Immature natural killer cell (primary cell): Measurements from ENCODE around the gene TMEM213. TPM values are rescaled to one million over a fixed set of nuclear protein-coding genes. Genes with fewer than 3 reads are reported as not detected.

Experiments
- DNase-seq, 3 donors: peaks; one replicate each; pipeline ENCODE4 v3.0.0; 2022; ENCODE audit warnings: mixed read lengths in 1 of 3
- H3K27ac Mint-ChIP-seq, 6 donors: one replicate each; pipeline ENCODE4 v1.8.0; 2020; ENCODE audit warnings: mixed read lengths in 6 of 6, mild to moderate bottlenecking in 5 of 6, inconsistent platforms in 4 of 6, moderate library complexity in 3 of 6
- H3K27me3 Mint-ChIP-seq, 3 donors: one replicate each; pipeline ENCODE4 v1.8.0; 2020 to 2021; ENCODE audit warnings: low read depth in 3 of 3, mild to moderate bottlenecking in 3 of 3, mixed read lengths in 3 of 3, moderate library complexity in 3 of 3, inconsistent platforms in 1 of 3
- H3K36me3 Mint-ChIP-seq, 3 donors: one replicate each; pipeline ENCODE4 v1.8.0; 2020; ENCODE audit warnings: mixed read lengths in 3 of 3, inconsistent platforms in 2 of 3, mild to moderate bottlenecking in 2 of 3
- H3K4me1 Mint-ChIP-seq, 2 donors: one replicate each; pipeline ENCODE4 v1.8.0; 2020; ENCODE audit warnings: inconsistent platforms in 2 of 2, mild to moderate bottlenecking in 2 of 2, mixed read lengths in 2 of 2, moderate library complexity in 1 of 2
- H3K4me3 Mint-ChIP-seq, 5 donors: one replicate each; pipeline ENCODE4 v1.8.0; 2020; ENCODE audit warnings: mild to moderate bottlenecking in 5 of 5, mixed read lengths in 5 of 5, inconsistent platforms in 3 of 5, moderate library complexity in 3 of 5
- H3K9me3 Mint-ChIP-seq, 6 donors: one replicate each; pipeline ENCODE4 v1.8.0; 2020; ENCODE audit warnings: mild to moderate bottlenecking in 6 of 6, mixed read lengths in 6 of 6, inconsistent platforms in 4 of 6, moderate library complexity in 3 of 6
- polyA plus RNA-seq, 3 donors: library from polyadenylated mRNA; unstranded; fragments of 300-500 nt; fragmentation: Illumina TruSeq; gene quantifications; one replicate each; pipeline ENCODE4 v1.2.3, GENCODE V29; 2021

Gene TMEM213
- polyA plus RNA-seq, 3 donors from 2014 or later = 0.16 to 0.74 TPM; not detected in 1

- peaks cover 0 to 5% (median 1%) of the 10 kb centered on the region in 3 donors for H3K27me3 Mint-ChIP-seq
- no peak overlapping the region for H3K27ac Mint-ChIP-seq
- H3K9me3 Mint-ChIP-seq = no peaks in the 10 kb centered on the region
- no peak overlapping the region for H3K4me3 Mint-ChIP-seq
- H3K36me3 Mint-ChIP-seq = no peaks in the 10 kb centered on the region
- H3K4me1 Mint-ChIP-seq = no peaks in the 10 kb centered on the region
- DNase-seq = no peak
Measured at GRCh38 chr7:138835087-138835486, 37.3 kb downstream of the TMEM213 start.

DNA sequence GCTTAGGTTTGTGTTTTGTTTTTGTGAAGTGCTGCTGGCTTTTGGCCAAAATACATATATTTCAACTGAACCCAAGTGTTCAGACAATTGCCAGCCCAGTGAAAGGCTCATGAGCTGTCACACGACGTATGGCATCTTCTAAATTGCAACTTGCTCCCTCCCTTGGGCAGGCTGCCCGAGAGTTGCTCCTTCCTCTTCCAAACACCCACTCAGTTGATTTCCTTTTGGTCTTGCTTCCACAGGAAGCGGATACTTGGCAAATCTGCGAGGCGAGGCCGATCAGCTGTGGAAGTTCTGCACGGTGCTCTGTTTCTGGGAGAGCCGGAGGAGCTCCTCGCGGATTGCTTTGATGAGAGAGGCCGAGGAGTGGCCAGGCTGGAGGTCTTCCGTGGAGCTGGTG, 39.8 kb downstream of the TMEM213 start:
- H3K36me3 Mint-ChIP-seq = no peaks in the 10 kb centered on the region
- H3K27ac Mint-ChIP-seq = no peak overlapping the region
- H3K4me3 Mint-ChIP-seq = no peak overlapping the region
- no peaks in the 10 kb centered on the region for H3K9me3 Mint-ChIP-seq
- DNase-seq = no peak
- H3K4me1 Mint-ChIP-seq = no peaks in the 10 kb centered on the region
- peaks cover 0 to 4% (median 2%) of the 10 kb centered on the region in 3 donors for H3K27me3 Mint-ChIP-seq

DNA sequence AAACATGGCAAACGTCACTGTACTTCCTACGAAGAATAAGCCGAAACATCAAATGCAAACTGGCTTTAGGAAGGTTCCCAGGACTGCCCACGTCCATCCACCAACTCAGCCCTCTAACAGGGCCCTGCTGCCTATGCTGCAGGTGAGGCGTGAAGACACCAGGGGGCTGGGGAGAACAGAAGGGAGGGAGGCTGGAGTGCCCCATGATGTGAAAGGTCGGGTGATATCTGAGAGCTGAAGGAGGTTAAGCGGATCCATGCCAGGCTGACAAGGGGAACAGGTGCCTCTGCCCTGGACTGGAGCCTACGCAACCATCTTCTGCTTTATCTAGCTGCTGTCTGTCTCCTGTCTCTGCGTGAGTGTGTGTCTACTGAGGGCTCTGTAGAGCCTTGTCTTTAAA, 40.4 kb downstream of the TMEM213 start:
- H3K4me3 Mint-ChIP-seq = no peak overlapping the region
- DNase-seq = no peak
- no peaks in the 10 kb centered on the region for H3K36me3 Mint-ChIP-seq
- peaks cover 0 to 4% (median 2%) of the 10 kb centered on the region in 3 donors for H3K27me3 Mint-ChIP-seq
- H3K27ac Mint-ChIP-seq = no peak overlapping the region
- H3K4me1 Mint-ChIP-seq = no peaks in the 10 kb centered on the region
- no peaks in the 10 kb centered on the region for H3K9me3 Mint-ChIP-seq

DNA sequence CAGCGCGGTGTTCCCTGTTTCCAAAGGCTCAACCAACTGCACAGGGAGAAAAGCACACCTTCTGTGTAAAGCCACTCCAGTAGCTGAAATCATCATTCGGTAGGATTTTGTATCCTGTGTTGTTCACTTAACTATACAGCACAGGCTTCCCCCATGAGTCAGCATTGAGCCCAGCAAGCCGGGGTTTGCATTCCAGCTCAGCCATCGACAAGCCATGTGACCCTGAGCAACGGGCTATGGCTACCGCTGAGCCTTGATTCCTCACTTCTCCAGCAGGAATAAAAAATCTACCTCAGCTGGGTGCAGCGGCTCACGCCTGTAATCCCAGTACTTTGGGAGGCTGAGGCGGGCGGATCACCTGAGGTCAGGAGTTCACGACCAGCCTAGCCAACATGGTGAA, 44.3 kb downstream of the TMEM213 start:
- Mint-ChIP-seq H3K9me3 (no peaks in the 10 kb centered on the region), H3K4me1 (no peaks in the 10 kb centered on the region), H3K36me3 (no peaks in the 10 kb centered on the region), H3K27ac (no peak overlapping the region), H3K27me3 (peaks cover 3 to 8% (median 4%) of the 10 kb centered on the region in 3 donors), H3K4me3 (no peak overlapping the region)
- no peak for DNase-seq

DNA sequence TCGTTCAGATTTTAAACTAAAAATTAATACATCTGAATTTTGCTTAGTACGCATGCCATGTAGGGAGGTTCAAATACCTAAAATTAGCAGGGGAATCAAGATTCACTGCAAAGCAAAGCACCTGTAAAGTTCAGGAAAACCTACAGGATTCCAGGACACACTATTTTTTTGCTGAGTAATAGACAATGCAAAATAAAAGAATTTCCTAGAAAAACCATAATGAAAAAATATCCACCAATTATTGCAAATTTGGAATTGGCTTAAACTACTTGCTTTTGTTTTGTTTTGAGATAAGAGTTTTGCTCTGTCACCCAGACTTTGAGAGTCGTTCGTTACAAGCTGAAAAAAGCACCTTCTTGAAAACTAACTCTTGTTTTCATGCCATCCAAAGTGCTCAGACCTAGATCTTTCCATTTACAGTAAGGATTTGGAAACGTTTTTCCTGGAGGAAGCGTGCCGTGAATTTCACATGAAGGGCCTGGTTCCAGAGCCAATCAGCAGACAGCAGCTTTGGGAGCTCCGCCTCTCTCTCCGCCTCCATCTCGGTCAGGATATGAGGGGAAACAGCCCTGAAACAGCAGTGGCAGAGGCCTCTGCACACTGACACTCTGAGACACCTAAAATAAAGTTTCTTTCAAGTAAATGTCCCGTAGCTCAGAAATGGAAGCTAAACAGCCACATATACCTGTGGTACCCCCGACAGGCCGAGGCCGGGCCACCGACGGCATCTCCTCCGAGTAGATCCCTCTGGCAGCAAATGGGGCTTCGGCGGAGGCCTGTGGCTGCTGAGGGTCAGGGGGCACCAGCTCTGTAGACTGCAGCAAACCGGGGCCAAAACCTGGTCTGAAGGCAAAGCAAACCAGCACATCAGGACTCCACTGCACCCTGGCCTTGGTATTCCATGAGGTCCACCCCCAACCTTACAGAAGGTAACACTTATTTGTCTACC, 46.1 kb downstream of the TMEM213 start:
- H3K9me3 Mint-ChIP-seq = no peaks in the 10 kb centered on the region
- no peak overlapping the region for H3K27ac Mint-ChIP-seq
- no peaks in the 10 kb centered on the region for H3K36me3 Mint-ChIP-seq
- no peaks in the 10 kb centered on the region for H3K4me1 Mint-ChIP-seq
- no peak for DNase-seq
- H3K27me3 Mint-ChIP-seq = peaks cover 3 to 8% (median 6%) of the 10 kb centered on the region in 3 donors
- H3K4me3 Mint-ChIP-seq = no peak overlapping the region

DNA sequence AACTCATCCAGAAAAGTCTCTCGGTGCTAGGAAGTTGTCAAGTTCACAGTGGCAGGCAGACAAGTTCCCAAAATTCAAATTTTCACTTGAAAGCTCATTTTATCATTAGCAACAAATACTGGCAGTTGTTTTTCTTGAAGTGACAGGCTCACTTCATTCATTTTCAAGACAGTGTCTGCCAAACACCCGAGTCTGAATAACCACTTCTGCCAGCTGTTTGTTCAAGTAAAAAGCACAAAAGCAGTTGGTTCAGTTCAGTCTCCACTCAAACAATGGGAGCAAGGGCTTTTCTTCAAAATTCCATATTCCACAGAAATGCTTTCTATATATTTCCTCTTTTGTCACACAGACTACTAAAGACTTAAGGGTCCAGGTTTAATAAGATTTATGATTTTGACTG, 47.9 kb downstream of the TMEM213 start:
- H3K27ac Mint-ChIP-seq = peak overlapping the region in 1 of 6 donors; percentile 6
- peaks cover 3 to 11% (median 8%) of the 10 kb centered on the region in 3 donors for H3K27me3 Mint-ChIP-seq
- H3K4me1 Mint-ChIP-seq = no peaks in the 10 kb centered on the region
- no peaks in the 10 kb centered on the region for H3K9me3 Mint-ChIP-seq
- H3K4me3 Mint-ChIP-seq = no peak overlapping the region
- DNase-seq = no peak
- no peaks in the 10 kb centered on the region for H3K36me3 Mint-ChIP-seq

DNA sequence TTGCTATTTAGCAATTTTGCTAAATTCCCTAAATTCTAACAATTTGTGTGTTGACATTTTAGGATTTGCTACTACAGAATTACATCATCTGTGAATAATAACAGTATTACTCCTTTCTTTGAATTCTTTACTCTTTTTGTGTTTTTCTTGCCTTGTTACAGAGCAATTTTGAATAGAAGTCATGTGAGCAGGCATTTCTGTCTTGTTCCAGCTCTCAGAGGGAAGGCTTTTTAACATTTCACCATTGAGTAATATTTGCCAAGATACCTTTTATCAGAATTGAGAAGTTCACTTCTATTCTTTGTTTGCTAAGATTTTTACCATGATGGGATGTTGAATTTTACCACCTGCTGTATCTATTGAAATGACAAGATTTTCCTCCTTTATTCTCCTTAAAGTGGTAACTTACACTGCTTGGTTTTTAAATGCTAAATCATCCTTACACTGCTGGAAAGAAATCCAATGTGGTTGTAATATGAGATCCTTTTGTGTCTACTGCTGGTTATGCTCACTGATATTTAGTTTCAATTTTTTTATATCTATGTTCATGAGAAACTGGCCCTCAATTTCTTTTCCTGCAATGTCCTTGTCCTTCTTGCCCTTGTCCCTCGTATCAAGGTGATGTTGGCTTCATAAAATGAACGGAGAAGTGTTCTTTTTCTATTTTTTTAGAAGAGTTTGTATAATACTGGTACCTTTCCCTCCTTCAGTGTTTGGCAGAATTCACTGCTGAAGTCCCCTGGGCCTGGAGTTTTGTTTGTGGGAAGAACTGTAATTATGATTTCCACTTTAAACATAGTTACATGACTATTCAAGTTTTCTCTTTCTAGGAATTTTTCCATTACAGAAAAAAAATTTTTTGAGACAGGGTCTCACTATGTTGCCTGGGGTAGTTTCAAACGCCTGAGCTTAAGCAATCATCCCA, 50.5 kb downstream of the TMEM213 start:
- Mint-ChIP-seq H3K27ac (no peak overlapping the region), H3K4me1 (no peaks in the 10 kb centered on the region), H3K36me3 (no peaks in the 10 kb centered on the region), H3K4me3 (no peak overlapping the region), H3K9me3 (no peaks in the 10 kb centered on the region), H3K27me3 (peaks cover 3 to 11% (median 8%) of the 10 kb centered on the region in 3 donors)
- DNase-seq = no peak

DNA sequence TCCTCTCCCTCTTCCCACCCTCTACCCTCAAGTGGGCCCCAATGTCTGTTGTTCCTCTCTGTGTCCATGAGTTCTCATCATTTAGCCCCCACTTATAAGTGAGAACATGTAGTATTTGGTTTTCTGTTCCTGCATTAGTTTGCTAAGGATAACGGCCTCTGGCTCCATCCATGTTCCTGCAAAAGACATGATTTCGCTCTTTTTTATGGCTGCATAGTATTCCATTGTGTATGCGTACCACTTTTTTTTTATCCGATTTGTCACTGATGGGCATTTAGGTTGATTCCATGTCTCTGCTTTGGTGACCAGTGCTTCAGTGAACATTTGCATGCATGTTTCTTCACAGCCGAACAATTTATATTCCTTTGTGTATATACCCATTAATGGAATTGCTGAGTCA, 51.9 kb downstream of the TMEM213 start:
- H3K36me3 Mint-ChIP-seq = no peaks in the 10 kb centered on the region
- H3K27me3 Mint-ChIP-seq = peaks cover 0 to 9% (median 8%) of the 10 kb centered on the region in 3 donors
- H3K4me1 Mint-ChIP-seq = no peaks in the 10 kb centered on the region
- no peak for DNase-seq
- no peak overlapping the region for H3K27ac Mint-ChIP-seq
- H3K9me3 Mint-ChIP-seq = no peaks in the 10 kb centered on the region
- no peak overlapping the region for H3K4me3 Mint-ChIP-seq

DNA sequence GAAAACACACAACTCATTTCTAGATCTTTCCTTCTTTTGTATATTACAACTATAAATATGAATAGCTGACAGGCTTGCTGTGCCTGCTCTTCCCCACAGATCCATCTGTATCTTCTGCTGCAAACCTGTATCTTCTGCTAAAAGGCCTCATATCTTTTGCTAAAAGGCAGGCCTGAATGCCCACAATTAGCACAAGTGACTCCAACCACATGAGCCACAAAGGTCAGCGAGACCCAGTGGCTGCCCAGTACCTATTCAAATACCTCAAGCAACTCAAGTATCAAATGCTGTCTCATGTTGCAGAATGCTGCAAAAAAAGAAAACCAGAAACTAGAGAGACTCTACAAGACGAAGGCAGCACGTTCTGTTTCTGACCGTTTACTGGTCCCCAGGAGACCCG, 54.7 kb downstream of the TMEM213 start:
- Mint-ChIP-seq H3K4me1 (no peaks in the 10 kb centered on the region), H3K4me3 (no peak overlapping the region), H3K27me3 (peaks cover 0 to 6% (median 4%) of the 10 kb centered on the region in 3 donors), H3K27ac (no peak overlapping the region), H3K9me3 (peaks cover 0 to 7% (median 2%) of the 10 kb centered on the region in 6 donors), H3K36me3 (peaks cover 0 to 5% (median 3%) of the 10 kb centered on the region in 3 donors)
- no peak for DNase-seq

DNA sequence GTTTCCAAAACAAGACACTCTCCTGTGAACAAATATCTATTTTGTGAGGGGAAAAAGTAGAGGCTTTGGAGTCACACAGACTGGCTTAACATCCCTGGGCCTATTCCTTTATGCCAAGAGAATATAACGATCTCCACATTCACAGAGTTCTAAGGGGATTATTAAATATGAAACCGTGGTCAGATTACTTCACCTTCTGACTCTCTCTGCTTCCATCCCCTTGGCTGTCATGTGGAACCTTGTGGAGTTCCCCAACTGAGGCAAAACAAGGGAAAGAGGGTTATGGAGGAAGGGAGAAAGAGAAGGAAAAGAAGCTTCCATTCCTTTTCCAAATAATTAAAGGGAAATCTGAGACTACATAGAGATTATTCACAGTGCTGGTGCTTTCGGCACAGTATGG, 55.7 kb downstream of the TMEM213 start:
- Mint-ChIP-seq H3K27ac (no peak overlapping the region), H3K4me3 (no peak overlapping the region), H3K9me3 (peaks cover 0 to 16% (median 6%) of the 10 kb centered on the region in 6 donors), H3K36me3 (peaks cover 0 to 10% (median 3%) of the 10 kb centered on the region in 3 donors), H3K27me3 (peaks cover 0 to 6% (median 4%) of the 10 kb centered on the region in 3 donors), H3K4me1 (no peaks in the 10 kb centered on the region)
- no peak for DNase-seq

GRCh38 chr7:138854115-138854645, 56.4 kb downstream of the TMEM213 start:
- H3K27ac Mint-ChIP-seq = no peak overlapping the region
- H3K4me1 Mint-ChIP-seq = no peaks in the 10 kb centered on the region
- no peak for DNase-seq
- H3K27me3 Mint-ChIP-seq = peaks cover 0 to 6% (median 4%) of the 10 kb centered on the region in 3 donors
- H3K36me3 Mint-ChIP-seq = peaks cover 0 to 10% (median 3%) of the 10 kb centered on the region in 3 donors
- H3K4me3 Mint-ChIP-seq = no peak overlapping the region
- peaks cover 0 to 20% (median 7%) of the 10 kb centered on the region in 6 donors for H3K9me3 Mint-ChIP-seq

DNA sequence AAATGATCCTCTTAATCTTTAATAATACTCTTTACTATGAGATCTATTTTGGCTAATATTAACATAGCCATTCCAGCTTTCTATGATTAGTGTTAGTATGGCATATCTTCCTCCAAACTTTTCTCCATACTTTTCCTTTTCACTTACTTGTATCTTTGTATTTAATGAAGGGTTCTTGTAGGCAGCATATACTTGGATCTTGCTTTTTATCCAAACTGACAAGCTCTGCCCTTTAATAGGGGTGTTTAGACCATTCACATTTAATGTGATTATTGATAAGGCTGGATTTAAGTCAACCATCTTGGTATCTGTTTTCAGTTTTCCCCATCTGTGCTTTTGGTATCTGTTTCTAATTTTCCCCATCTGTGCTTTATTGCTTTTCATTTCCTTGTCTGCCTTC, 59.9 kb downstream of the TMEM213 start:
- peaks cover 0 to 25% (median 8%) of the 10 kb centered on the region in 6 donors for H3K9me3 Mint-ChIP-seq
- peaks cover 0 to 5% (median 0%) of the 10 kb centered on the region in 3 donors for H3K27me3 Mint-ChIP-seq
- no peaks in the 10 kb centered on the region for H3K4me1 Mint-ChIP-seq
- no peak overlapping the region for H3K27ac Mint-ChIP-seq
- DNase-seq = no peak
- peaks cover 0 to 10% (median 3%) of the 10 kb centered on the region in 3 donors for H3K36me3 Mint-ChIP-seq
- no peak overlapping the region for H3K4me3 Mint-ChIP-seq

- Mint-ChIP-seq H3K27ac (no peak overlapping the region), H3K36me3 (peaks cover 0 to 10% (median 3%) of the 10 kb centered on the region in 3 donors), H3K9me3 (peaks cover 0 to 25% (median 7%) of the 10 kb centered on the region in 6 donors), H3K4me1 (no peaks in the 10 kb centered on the region), H3K4me3 (no peak overlapping the region), H3K27me3 (peaks cover 0 to 5% (median 0%) of the 10 kb centered on the region in 3 donors)
- no peak for DNase-seq
Measured at GRCh38 chr7:138861051-138861450, 63.3 kb downstream of the TMEM213 start.
